Hepatocyte (in vitro differentiated cells): ENCODE measurements around the gene RNF213. TPM values are rescaled to one million over a fixed set of nuclear protein-coding genes. Genes with fewer than 3 reads are reported as not detected.
"Not testable (repeated sequence)": the region's sequence is repeated elsewhere in the genome, so short reads cannot be mapped to it uniquely, and the experiment has no call there.

Experiments used
- DNase-seq: peaks from one replicate; pipeline ENCODE4 v3.0.0-alpha.2; 2016; ENCODE audit warnings: low spot score
- H2AFZ ChIP-seq: fragments of 200-600 bp; sonication (generic); 2 replicates; pipeline ENCODE4 v1.6.0; 2016; ENCODE audit warnings: antibody characterized with exemption, mild to moderate bottlenecking
- H3K27ac ChIP-seq: fragments of 200-600 bp; sonication (generic); 2 replicates; pipeline ENCODE4 v1.5.1; 2016; ENCODE audit warnings: mild to moderate bottlenecking
- H3K27me3 ChIP-seq: fragments of 200-600 bp; sonication (generic); 2 replicates; pipeline ENCODE4 v1.6.1; 2016
- H3K36me3 ChIP-seq: fragments of 200-600 bp; sonication (generic); replicated peaks from 2 replicates; pipeline ENCODE4 v1.5.1; 2016; ENCODE audit warnings: low read depth; ENCODE audit not compliant: insufficient read depth
- H3K4me1 ChIP-seq: fragments of 200-600 bp; sonication (generic); 2 replicates; pipeline ENCODE4 v1.5.1; 2016; ENCODE audit warnings: mild to moderate bottlenecking, moderate library complexity; ENCODE audit not compliant: insufficient read depth
- H3K4me2 ChIP-seq: fragments of 200-600 bp; sonication (generic); 2 replicates; pipeline ENCODE4 v1.6.0; 2016
- H3K4me3 ChIP-seq: fragments of 200-600 bp; sonication (generic); 2 replicates; pipeline ENCODE4 v1.5.1; 2016; ENCODE audit warnings: mild to moderate bottlenecking
- H3K79me2 ChIP-seq: fragments of 200-600 bp; sonication (generic); 2 replicates; pipeline ENCODE4 v1.6.0; 2017; ENCODE audit warnings: mild to moderate bottlenecking
- H3K9me2 ChIP-seq: fragments of 200-600 bp; sonication (generic); replicated peaks from 2 replicates; pipeline ENCODE4 v1.6.0; 2017; ENCODE audit warnings: mild to moderate bottlenecking; ENCODE audit not compliant: insufficient read depth
- H3K9me3 ChIP-seq: fragments of 200-600 bp; sonication (generic); 2 replicates; pipeline ENCODE4 v1.5.1; 2016; ENCODE audit warnings: low read depth, mild to moderate bottlenecking
- H4K20me1 ChIP-seq: fragments of 200-600 bp; sonication (generic); 2 replicates; pipeline ENCODE4 v1.6.0; 2016; ENCODE audit warnings: mild to moderate bottlenecking; ENCODE audit not compliant: insufficient read depth, poor library complexity, severe bottlenecking
- CTCF ChIP-seq: fragments of 200-600 bp; sonication (generic); IDR thresholded peaks from 2 replicates; pipeline ENCODE4 v1.5.1; 2016; ENCODE audit warnings: antibody characterized with exemption, mild to moderate bottlenecking; ENCODE audit not compliant: poor library complexity
- EZH2 ChIP-seq: fragments of 200-600 bp; sonication (generic); IDR thresholded peaks from 2 replicates; pipeline ENCODE4 v1.6.1; 2016; ENCODE audit warnings: antibody characterized with exemption, mild to moderate bottlenecking, borderline replicate concordance
- EZH2phosphoT487 ChIP-seq: fragments of 200-600 bp; sonication (generic); IDR thresholded peaks from one replicate; pipeline ENCODE4 v1.6.1; 2018; ENCODE audit warnings: antibody characterized with exemption, mild to moderate bottlenecking, low read depth, moderate library complexity; ENCODE audit not compliant: unreplicated experiment, severe bottlenecking
- WGBS: methylation state at CpG from one replicate; pipeline ENCODE4 v1.1.6; 2016; ENCODE audit warnings: low lambda C conversion rate; ENCODE audit errors: missing lambda C conversion rate; 5-methylcytosine and 5-hydroxymethylcytosine counted together
- polyA plus RNA-seq: library from polyadenylated mRNA; unstranded; fragments of >200 nt; fragmentation: Nextera tagmentation; extraction: Ambion mirVana; gene quantifications from 2 replicates; pipeline ENCODE4 v1.2.1, GENCODE V29; 2016
- total RNA-seq: library from RNA; depleted of rRNA; stranded (reverse); fragments of >200 nt; gene quantifications from 2 replicates; pipeline ENCODE4 v1.2.3, GENCODE V29; 2014

Gene RNF213
- total and polyA plus RNA-seq, 2 experiments from 2014 or later = 21.1 to 57.4 TPM

- Histone ChIP-seq H3K36me3 (no peaks in the 10 kb centered on the region), H3K79me2 (no peaks in the 10 kb centered on the region), H3K9me2 (no peaks in the 10 kb centered on the region), H3K27ac (no peak overlapping the region), H3K4me2 (no peak overlapping the region), H2AFZ (no peak overlapping the region), H3K4me3 (no peak overlapping the region), H3K4me1 (peaks cover 4% of the 10 kb centered on the region), H3K27me3 (no peaks in the 10 kb centered on the region), H4K20me1 (no peaks in the 10 kb centered on the region), H3K9me3 (no peaks in the 10 kb centered on the region)
- DNase-seq = no peak
- TF ChIP-seq CTCF = no peak
- TF ChIP-seq EZH2phosphoT487 = no peak
- TF ChIP-seq EZH2 = no peak
- 81% methylated on average over 8 of the region's 8 CpGs for WGBS
These were observed 145.5 kb downstream of the RNF213 start for GRCh38 chr17:80406146-80406545.

GRCh38 chr17:80407917-80408316 is 147.3 kb downstream of the RNF213 start:
- not testable (repeated sequence) for H3K9me2 ChIP-seq, H3K9me3 ChIP-seq, H3K4me1 ChIP-seq, H4K20me1 ChIP-seq, H3K27ac ChIP-seq, H3K79me2 ChIP-seq, DNase-seq, H3K4me3 ChIP-seq, H2AFZ ChIP-seq, H3K4me2 ChIP-seq, H3K36me3 ChIP-seq, H3K27me3 ChIP-seq
- WGBS = 31% methylated on average over 5 of the region's 5 CpGs

GRCh38 chr17:80408872-80409271 is 148.2 kb downstream of the RNF213 start:
- Histone ChIP-seq H3K36me3 (no peaks in the 10 kb centered on the region), H3K4me3 (no peak overlapping the region), H3K9me2 (no peaks in the 10 kb centered on the region), H3K9me3 (no peaks in the 10 kb centered on the region), H3K27ac (no peak overlapping the region), H2AFZ (no peak overlapping the region), H3K4me1 (peaks cover 4% of the 10 kb centered on the region), H4K20me1 (no peaks in the 10 kb centered on the region), H3K27me3 (no peaks in the 10 kb centered on the region), H3K79me2 (peaks cover 5% of the 10 kb centered on the region), H3K4me2 (peak overlapping the region; percentile 53)
- WGBS = 34% methylated on average over 6 of the region's 6 CpGs
- TF ChIP-seq CTCF = no peak
- peak; percentile 50 for DNase-seq

- no peaks in the 10 kb centered on the region for H3K9me2 ChIP-seq
- TF ChIP-seq EZH2 (no peak), CTCF (no peak), EZH2phosphoT487 (no peak)
- H3K4me3 ChIP-seq = no peak overlapping the region
- no peaks in the 10 kb centered on the region for H4K20me1 ChIP-seq
- no peak for DNase-seq
- H3K9me3 ChIP-seq = no peaks in the 10 kb centered on the region
- peaks cover 4% of the 10 kb centered on the region for H3K4me1 ChIP-seq
- no peaks in the 10 kb centered on the region for H3K27me3 ChIP-seq
- no peak overlapping the region for H3K27ac ChIP-seq
- 93% methylated on average over 13 of the region's 13 CpGs for WGBS
- no peak overlapping the region for H3K4me2 ChIP-seq
- peaks cover 12% of the 10 kb centered on the region for H3K79me2 ChIP-seq
- no peak overlapping the region for H2AFZ ChIP-seq
- H3K36me3 ChIP-seq = no peaks in the 10 kb centered on the region
These were observed 149.0 kb downstream of the RNF213 start for GRCh38 chr17:80409626-80410025.

GRCh38 chr17:80410441-80411087 is 149.9 kb downstream of the RNF213 start:
- H3K4me1 ChIP-seq, H3K27me3 ChIP-seq, H4K20me1 ChIP-seq, H3K36me3 ChIP-seq, H3K4me2 ChIP-seq, H3K9me2 ChIP-seq, H3K27ac ChIP-seq, DNase-seq, H3K9me3 ChIP-seq, H3K4me3 ChIP-seq, H2AFZ ChIP-seq: not testable (repeated sequence)
- WGBS = 79% methylated on average over 16 of the region's 16 CpGs
- H3K79me2 ChIP-seq = peaks cover 14% of the 10 kb centered on the region
